NCI-H128 (cell line): ENCODE results near the gene PUS1.
"Not testable (repeated sequence)": the region's sequence is repeated elsewhere in the genome, so short reads cannot be mapped to it uniquely, and the experiment has no call there.

Source experiments
- DNase-seq: peaks from one replicate; lab custom pipeline; 2025; ENCODE audit not compliant: unreplicated experiment; lab: John Stamatoyannopoulos, UW

Gene PUS1

DNA sequence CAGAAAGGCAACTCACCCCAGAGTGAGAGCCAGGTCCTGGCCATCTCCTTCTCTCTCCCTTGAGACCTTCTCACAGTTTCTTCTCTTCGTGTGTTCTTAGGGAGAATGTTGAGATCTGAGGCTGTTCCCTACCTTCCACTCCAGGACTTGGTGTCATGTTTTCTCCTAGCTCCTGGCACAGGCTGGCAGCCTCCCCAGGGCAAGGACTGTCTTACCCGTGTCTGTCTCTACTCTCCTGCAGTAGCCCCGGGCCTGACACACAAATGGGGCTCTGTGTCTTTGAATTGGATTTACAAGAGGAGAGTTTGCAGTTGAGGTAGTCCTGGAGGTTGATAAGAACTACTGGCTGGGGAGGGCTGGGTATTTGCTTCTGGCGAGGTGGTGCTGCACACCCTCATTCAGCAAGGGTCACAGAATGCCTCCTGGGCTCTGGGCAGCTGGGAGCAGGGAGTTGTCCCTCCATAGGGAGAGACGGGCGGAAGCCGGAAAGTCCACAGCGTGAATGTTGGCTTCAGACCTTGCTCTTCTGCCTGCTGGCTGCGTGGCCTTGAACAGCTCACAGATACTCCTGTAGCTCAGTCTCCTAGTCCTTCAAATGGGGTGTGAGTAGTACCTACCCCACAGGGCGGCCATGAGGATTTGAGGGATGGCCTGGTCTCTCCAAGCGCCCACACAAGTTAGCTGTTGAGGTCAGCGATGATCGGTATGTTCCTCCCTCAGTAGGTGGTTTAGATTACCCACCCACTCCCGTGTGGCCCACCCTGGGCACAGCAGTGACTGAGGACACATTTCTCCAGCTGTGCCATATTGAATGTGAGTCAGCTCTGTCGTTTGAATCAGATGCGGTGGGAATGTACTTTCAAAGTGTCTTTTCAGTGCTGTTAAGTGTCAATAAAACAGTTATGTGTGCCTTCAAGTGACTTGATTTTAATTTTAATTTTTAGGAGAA, 30.8 kb downstream of the PUS1 start:
- no peak for DNase-seq

DNA sequence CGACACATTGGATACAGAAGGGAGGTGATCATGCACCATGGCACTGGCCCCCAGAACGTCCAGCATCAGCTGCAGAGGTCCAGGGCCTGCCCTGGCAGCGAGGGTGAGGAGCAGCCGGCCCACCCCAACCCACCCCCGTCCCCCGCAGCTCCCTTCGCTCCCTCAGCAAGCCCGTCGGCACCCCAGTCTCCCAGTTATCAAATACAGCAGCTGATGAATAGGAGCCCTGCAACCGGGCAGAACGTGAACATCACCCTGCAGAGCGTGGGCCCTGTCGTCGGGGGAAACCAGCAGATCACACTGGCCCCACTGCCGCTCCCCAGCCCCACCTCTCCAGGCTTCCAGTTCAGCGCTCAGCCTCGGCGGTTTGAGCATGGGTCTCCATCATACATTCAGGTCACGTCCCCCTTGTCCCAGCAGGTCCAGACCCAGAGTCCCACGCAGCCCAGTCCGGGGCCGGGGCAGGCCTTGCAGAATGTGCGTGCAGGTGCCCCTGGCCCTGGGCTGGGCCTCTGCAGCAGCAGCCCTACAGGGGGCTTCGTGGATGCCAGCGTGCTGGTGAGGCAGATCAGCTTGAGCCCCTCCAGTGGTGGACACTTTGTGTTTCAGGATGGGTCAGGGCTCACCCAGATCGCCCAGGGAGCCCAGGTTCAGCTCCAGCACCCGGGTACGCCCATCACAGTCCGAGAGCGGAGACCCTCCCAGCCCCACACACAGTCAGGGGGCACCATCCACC, 31.7 kb downstream of the PUS1 start:
- DNase-seq, result not testable (repeated sequence)

DNA sequence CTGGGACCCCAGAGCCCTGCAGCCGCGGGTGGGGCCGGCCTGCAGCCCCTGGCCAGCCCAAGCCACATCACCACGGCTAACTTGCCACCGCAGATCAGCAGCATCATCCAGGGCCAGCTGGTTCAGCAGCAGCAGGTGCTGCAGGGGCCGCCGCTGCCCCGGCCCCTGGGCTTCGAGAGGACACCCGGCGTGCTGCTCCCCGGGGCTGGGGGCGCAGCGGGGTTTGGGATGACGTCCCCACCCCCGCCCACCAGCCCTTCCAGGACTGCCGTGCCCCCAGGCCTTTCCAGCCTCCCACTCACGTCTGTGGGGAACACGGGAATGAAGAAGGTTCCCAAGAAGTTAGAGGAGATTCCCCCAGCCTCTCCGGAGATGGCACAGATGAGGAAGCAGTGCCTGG, 32.3 kb downstream of the PUS1 start:
- DNase-seq, result not testable (repeated sequence)

DNA sequence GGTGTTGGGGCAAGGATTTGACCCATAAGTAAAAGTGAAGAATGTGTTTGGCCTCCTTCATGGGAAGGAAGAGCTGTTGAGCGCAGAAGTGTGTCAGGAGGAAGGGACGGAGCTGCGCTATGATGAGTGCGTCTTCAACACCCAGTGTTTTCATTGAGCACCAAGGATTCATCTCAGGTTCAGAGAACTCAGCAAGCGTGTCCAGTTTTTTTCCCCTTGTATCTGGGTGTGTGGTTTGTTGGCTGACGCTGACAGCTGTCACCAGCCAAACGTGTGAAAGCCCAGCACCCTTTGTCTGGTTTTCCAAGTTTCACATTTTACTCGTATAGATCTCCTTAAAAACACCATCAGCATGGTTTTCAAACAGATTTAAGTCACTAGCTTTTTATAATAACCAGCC, 33.0 kb downstream of the PUS1 start:
- no peak for DNase-seq

DNA sequence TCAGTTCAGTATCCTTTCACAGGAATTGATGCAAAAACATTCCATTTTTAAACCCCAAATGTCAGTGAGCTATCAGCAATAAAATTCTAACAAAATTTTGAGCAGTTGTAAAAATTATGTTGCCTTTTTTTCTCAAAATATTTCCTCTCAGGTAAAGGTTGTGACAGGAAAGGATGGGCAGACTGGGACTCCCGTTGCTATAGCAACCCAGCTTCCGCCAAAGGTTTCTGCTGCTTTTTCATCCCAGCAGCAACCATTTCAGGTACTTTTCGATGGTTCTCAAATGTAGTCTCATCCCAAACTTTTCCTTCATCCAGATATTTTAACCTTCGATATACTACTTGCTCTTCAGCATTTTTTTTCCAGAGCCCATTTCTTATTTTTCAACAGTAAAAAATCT, 34.3 kb downstream of the PUS1 start:
- DNase-seq, result no peak

DNA sequence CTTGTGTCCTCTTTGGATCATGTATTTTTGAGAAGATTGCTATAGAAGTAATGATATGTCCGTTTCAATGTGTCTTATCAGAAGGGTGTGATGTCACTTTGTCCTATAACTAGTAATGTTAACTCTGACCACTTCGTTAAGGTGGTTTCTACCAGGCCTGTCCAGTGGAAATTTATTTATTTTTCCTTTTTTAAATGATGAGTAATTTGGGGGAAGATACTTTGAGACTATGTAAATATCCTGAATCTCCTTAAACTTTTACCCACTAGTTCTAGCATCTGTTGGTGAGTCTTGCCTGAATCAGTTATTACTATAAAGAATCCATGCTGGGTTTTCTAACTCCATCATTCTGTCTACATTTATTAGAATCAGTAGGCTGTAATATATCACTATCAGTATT, 36.0 kb downstream of the PUS1 start:
- no peak for DNase-seq

DNA sequence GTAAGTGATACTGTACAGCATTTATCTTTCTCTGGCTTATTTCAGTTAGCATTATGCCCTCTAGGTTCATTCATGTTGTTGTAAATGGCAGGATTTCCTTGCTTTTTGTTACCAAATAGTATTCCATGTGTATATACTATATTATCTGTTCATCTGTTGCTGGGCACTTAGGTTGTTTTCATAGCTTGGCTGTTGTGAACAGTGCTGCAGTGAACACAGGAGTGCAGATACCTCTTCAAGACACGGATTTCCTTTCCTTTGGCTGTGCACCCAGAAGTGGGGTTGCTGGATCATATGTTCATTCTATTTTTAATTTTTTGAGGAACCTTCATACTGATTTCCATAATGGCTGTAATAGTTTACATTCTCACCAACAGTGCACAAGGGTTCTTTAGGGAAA, 42.1 kb downstream of the PUS1 start:
- no peak for DNase-seq

DNA sequence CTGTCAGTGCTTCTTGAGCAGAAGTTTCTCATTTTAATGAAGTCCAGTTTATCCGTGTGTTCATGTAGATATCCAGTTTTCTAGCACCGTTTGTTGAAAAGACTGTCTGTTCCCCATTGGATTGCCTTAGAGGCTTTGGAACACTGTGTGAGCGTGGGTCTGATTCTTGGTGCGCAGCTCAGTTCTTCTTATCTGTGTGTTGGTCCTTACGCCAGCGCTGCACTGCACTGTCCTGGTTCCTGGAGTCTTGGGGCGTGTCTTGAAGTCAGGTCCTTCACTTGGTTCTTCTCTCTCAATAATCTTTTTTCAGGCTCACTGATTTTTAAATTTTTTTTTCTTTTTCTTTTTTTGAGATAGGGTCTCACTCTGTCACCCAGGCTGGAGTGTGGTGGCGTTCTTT, 46.2 kb downstream of the PUS1 start:
- DNase-seq, result no peak

DNA sequence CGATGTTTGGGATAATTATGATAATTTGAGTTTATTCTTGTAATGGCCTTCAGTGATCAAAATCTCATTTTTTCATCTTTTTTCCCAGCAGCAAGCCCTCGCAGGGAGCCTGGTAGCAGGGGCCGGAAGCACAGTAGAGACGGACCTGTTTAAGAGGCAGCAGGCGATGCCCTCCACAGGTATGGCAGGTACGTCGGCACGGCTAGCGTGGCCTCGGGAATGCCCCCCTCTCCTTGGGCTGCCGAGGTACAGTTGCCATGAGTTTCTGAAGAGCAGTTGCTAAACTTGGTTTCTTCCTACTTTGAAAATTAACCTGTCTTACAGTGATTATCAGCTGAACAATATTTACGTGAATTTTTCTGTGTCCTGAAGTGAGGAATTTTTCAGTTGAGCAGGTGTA, 50.5 kb downstream of the PUS1 start:
- no peak for DNase-seq

DNA sequence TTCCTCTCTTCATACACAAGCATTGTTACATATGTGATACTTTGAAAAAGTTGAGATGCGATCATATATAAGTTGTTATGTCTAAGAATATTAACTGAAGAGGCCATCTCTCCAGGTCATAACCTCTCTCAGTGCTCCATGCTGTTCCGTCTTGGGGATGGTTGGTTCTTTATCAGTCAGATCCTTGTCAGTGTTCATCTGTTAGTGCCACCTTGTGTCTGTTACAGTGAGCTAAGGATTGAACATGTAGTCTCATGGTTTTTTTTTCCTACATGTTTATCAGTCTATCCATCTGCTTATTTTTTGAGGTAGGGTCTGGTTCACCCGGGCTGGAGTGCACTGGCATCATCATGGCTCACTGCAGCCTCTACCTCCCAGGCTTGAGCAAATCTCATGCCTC, 51.2 kb downstream of the PUS1 start:
- DNase-seq, result no peak

DNA sequence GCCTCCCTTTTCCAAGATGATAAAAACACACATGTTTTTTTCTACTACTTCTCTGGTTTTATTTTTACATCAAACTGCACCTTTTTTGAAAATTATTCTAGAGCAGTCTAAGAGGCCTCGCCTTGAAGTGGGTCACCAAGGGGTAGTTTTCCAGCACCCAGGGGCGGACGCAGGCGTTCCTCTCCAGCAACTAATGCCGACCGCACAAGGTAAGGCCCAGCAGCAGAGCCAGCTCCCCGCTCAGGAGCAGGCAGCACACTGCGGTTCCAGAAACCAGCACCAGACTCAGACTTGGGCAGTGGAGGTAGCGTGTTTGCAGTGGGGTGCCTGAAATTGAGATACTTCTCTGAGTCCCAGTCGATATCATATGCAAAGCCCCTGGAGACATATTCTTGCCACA, 52.3 kb downstream of the PUS1 start:
- no peak for DNase-seq

DNA sequence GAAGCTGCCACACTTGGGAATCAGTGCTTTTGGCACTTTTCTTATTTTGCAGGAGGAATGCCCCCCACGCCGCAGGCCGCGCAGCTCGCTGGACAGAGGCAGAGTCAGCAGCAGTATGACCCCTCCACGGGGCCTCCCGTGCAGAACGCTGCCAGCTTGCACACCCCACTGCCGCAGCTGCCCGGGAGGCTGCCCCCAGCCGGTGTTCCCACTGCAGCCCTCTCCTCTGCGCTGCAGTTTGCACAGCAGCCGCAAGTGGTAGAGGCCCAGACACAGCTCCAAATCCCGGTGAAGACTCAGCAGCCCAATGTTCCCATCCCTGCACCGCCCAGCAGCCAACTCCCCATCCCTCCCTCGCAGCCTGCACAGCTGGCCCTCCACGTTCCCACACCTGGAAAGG, 53.0 kb downstream of the PUS1 start:
- DNase-seq, result no peak

DNA sequence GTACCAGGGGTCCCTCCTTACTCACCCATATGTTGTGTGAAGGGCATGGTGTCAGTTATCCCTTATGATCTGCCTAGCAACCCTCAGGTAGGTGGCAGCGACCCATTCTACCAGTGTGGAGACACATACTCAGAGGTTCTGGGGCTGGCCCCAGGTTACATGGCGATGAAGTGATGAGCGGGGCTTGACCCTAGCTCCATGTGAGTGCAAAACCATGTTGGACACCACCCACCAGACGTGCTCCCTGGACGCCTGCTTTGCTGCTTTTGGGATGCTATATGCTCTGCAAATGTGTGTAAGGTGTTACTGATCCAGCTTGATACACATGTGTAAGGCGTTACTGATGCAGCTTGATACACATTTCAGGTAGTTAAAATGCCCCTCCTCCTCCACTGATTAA, 54.0 kb downstream of the PUS1 start:
- no peak for DNase-seq

DNA sequence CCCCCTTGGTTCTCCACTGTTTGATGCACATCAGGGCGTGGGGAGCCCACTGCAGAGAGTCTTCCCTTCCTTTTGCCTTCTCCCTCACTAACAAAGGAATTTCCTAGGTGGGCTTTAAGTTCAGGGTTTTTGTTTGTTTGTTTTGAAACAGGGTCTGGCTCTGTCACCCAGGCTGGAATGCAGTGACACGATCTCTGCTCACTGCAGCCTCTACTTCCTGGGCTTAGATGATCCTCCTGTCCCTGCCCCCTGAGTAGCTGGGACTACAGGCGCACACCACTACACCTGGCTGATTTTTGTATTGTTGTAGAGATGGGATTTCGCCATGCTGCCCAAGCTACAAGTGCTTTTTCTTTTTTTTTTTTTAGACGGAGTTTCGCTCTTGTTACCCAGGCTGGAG, 54.5 kb downstream of the PUS1 start:
- DNase-seq, result no peak

DNA sequence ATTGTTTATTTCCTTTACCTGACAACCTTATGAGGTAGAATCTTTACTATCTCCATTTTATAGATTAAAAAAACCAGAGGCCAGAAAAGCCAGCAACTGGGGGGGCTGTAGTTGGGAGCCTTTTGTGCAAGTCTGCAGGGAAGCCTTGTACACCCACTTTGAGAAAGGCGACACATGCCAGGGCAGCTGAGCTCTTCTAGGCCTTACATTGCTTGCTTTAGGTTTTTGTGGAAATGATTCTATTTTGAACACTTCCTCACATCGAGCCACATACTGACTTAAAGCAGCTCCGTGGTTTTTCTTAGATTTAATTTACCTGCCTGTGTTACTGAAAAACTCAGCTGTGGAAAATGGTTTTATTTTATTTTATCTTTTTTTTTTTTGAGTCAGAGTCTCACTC, 55.3 kb downstream of the PUS1 start:
- no peak for DNase-seq

DNA sequence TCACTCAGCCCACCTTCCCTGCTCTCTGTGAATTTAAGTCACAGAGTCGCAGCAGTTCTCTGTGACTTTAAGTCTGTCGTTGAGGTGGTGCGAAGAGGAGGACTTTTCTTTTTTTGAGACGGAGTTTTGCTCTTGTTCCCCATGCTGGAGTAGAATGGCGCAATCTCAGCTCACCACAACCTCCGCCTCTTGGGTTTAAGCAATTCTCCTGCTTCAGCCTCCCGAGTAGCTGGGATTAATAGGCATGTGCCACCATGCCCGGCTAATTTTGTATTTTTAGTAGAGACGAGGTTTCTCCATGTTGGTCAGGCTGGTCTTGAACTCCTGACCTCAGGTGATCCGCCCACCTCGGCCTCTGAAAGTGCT, 56.4 kb downstream of the PUS1 start:
- DNase-seq, result not testable (repeated sequence)

DNA sequence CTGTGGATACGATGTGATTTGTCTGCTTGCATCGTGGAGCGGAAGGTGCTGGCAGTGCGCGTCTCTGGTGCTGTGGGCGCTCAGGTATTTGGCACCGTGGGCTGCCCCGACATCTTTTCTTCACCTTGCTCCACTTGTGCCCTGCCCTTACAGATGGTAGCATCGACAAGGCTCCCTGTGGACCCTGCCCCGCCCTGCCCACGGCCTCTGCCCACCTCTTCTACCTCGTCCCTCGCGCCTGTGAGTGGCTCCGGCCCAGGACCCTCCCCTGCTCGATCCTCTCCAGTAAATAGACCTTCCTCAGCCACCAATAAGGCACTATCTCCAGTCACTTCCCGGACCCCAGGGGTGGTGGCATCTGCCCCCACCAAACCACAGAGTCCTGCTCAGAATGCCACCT, 57.3 kb downstream of the PUS1 start:
- no peak for DNase-seq

DNA sequence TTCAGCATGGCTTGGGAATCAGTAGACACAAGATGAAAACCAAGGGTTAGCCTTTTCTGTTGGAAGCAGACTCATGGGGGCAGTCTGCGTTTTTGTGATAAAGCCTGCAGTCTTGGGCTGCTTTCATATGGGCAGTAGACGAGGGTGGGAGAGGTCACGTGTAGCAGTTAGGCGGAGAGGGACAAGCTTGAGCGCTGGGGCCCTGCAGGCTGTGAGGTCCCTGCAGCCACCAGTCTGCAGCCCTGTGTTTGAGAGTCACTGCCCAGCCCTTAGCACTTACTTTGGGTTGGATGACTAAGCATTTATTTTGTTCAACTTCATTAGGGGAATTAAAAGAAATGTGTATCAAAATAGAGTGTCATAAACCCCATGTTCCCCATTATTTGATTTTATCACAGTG, 57.8 kb downstream of the PUS1 start:
- no peak for DNase-seq

DNA sequence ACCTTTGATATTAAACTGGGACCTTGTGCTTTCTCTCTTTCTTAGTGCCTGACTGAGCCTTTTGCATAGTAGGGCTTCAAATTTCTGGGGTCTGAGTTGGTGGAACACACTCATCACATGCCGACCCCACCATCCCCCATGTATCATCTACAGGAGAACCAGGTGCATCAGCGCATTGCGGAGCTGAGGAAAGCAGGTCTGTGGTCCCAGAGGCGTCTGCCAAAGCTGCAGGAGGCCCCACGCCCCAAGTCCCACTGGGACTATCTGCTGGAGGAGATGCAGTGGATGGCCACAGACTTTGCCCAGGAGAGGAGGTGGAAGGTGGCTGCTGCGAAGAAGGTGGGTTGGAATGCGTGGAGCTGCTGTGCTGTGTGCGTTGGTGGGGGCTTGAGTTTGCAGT, 58.5 kb downstream of the PUS1 start:
- DNase-seq, result no peak

DNA sequence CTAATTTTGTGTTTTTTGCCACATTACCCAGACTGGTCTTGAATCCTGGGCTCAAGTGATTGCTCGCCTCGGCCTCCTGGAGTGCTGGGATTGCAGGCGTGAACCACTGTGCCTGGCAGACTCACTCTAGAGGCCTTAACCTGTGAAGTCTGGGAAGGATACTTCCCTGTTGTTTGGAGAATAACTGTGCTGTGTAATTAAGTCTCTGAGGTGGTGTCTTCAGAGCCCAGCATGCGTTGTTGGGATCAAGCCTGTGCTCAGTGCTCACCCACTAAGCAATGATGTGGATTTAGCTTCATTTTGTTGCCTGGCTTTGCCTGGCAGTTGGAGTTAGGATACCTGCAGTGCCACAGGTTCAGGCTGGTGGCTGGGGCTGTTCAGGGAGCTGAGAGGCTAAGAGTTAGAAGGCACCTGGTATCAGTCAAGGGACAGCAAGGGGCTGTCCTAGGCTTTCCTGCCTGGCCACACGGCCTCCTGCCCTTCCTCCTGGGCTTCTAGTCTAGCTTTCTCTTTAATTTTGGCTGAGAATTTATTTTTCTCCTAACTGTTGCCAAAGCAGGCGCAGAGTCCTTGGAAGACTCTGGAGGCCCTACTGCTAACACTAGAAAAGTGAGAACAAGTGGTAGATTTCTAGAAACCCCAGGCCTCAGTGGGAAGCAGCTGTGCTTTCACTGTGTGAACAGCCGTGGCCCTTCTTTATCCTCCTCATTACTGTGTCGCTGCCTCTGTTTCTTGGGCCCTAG, 59.1 kb downstream of the PUS1 start:
- DNase-seq, result no peak

DNA sequence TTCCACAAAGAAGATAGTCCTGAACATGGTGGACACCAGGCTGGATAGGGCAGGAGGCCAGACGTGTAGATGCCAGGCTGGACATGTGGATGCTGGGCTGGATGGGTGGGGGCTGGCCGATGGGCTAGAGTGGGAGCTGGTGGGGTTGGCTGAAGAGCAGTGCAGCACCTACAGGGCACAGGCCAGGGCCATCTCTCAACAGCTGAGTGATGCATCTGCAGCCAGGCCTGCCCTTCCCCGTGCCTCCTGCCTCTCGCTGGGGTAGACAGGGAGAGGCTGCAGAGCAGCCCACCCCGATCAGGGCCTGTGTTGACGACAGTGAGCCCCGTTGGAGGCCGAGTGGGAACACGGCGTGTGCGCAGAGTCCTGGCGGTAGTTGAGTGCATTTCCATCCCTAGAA, 59.9 kb downstream of the PUS1 start:
- DNase-seq, result no peak
